Adrenal gland (tissue), 12 donors: ENCODE results near the gene CRISPLD2. TPM values are rescaled to one million over a fixed set of nuclear protein-coding genes. Genes with fewer than 3 reads are reported as not detected.

Source experiments
- DNase-seq, 7 donors: peaks; one replicate each; pipeline ENCODE4 v3.0.0-alpha.2; 2019 to 2020
- H3K27ac ChIP-seq, 5 donors: fragments of 200-600 bp; sonication (generic) in 4 of 5; 1 replicate in 3 of 5; 2 replicates in 2 of 5; pipeline versions ENCODE4 v1.5.1 to v1.8.0; 2016 to 2020; ENCODE audit warnings: mild to moderate bottlenecking in 1 of 5
- H3K27me3 ChIP-seq: fragments of 200-600 bp; 2 replicates; pipeline ENCODE4 v1.8.0; 2021
- H3K36me3 ChIP-seq, 2 donors: fragments of 200-600 bp; replicated peaks in 1 of 2; 1 replicate in 1 of 2; 2 replicates in 1 of 2; pipeline versions ENCODE4 v1.5.1 to v1.8.0; 2018 to 2022
- H3K4me1 ChIP-seq, 2 donors: fragments of 200-600 bp; replicated peaks in 1 of 2; 1 replicate in 1 of 2; 2 replicates in 1 of 2; pipeline versions ENCODE4 v1.5.1 to v1.8.0; 2018 to 2021
- H3K4me3 ChIP-seq, 4 donors: fragments of 200-600 bp; sonication (generic) in 3 of 4; one replicate each; pipeline ENCODE4 v1.5.1; 2016 to 2018
- H3K9me3 ChIP-seq, 3 donors: fragments of 200-600 bp; sonication (generic) in 1 of 3; replicated peaks in 1 of 3; 1 replicate in 2 of 3; 2 replicates in 1 of 3; pipeline versions ENCODE4 v1.5.1 to v1.8.0; 2016 to 2021
- CTCF ChIP-seq, 6 experiments: fragments of 450-650 bp in 4 of 6; fragments of 200-600 bp in 2 of 6; sonication (generic) in 1 of 6; IDR thresholded peaks; 1 replicate in 5 of 6; 2 replicates in 1 of 6; pipeline versions ENCODE4 v1.5.1 to v1.8.0; 2016 to 2021; ENCODE audit warnings: antibody characterized with exemption in 6 of 6, mild to moderate bottlenecking in 2 of 6, moderate library complexity in 1 of 6
- POLR2A ChIP-seq, 2 donors: fragments of 450-650 bp; IDR thresholded peaks; one replicate each; pipeline ENCODE4 v1.6.1; 2017; ENCODE audit warnings: antibody characterized with exemption in 2 of 2, mild to moderate bottlenecking in 2 of 2, moderate library complexity in 1 of 2
- WGBS, 4 donors: extraction: QIAGEN DNeasy Blood & Tissue Kit in 2 of 4; methylation state at CpG; one replicate each; pipeline versions ENCODE4 v1.1.5 to v1.1.7; 2013 to 2017; 5-methylcytosine and 5-hydroxymethylcytosine counted together
- intact Hi-C, 2 donors: fragments of 100-400 bp; cut with DNase I; formaldehyde crosslinking; loops; one replicate each; pipeline versions ENCODE4 v1.14.1 to v1.15.0; 2022 to 2023
- polyA plus RNA-seq, 3 donors: library from polyadenylated mRNA; stranded (reverse); fragments of 200-250 nt in 2 of 3; fragments of 350-450 nt in 1 of 3; fragmentation: Illumina TruSeq in 1 of 3; extraction: RNeasy Lipid Tissue Mini Kit (QIAGEN cat#74804) in 1 of 3; gene quantifications; one replicate each; pipeline ENCODE4 v1.2.3, GENCODE V29; 2013 to 2014
- total RNA-seq, 9 donors: library from RNA; depleted of rRNA in 4 of 9; stranded (reverse); fragments of >200 nt in 4 of 9; fragments of 120-200 nt in 1 of 9; fragmentation: NEBNext Ultra II Directional in 1 of 9; extraction: Animal tissue kit (Norgen Biotek cat#: 25700) in 1 of 9; gene quantifications; one replicate each; pipeline versions ENCODE4 v1.1.0 to v1.2.4, GENCODE V29; 2013 to 2023
- donor health status: healthy with polysubstance abuse.
- donor health status: Bipolar disorder and iron deficiency.
- donor health status: DM: yes; HTN: yes; CAD: no.
- donor health status: DM: no; HTN: no; CAD: no.
- donor health status: DM: no; HTN: no; CAD: no.
- donor health status: DM: yes; HTN: yes; CAD: no.

The CRISPLD2 gene
- total and polyA plus RNA-seq, 12 donors, result 2.1 to 362 (median 57.5) TPM

GRCh38 chr16:84843149-84844048, 23.6 kb downstream of the CRISPLD2 start:
- Histone ChIP-seq H3K27ac (peak overlapping the region in 1 of 5 donors; percentile 69), H3K9me3 (no peaks in the 10 kb centered on the region), H3K4me3 (no peak overlapping the region), H3K27me3 (no peaks in the 10 kb centered on the region), H3K36me3 (no peaks in the 10 kb centered on the region), H3K4me1 (no peaks in the 10 kb centered on the region)
- 73 to 76% (median 74%) methylated on average over 12 to 13 of the region's 13 CpGs for WGBS, 4 donors
- TF ChIP-seq POLR2A (IDR thresholded peaks at IDR 0.05) (no peak), CTCF (IDR thresholded peaks at IDR 0.05) (no peak)
- intact Hi-C loops, result loop anchor here in 1 of 2 donors (10.0 kb wide), 1 partner anchor 111 kb away; no protein-coding TSS in a partner anchor
- DNase-seq, result no peak

GRCh38 chr16:84844049-84844350, 24.2 kb downstream of the CRISPLD2 start:
- H3K36me3 ChIP-seq, result no peaks in the 10 kb centered on the region
- no peak overlapping the region for H3K4me3 ChIP-seq
- no peaks in the 10 kb centered on the region for H3K9me3 ChIP-seq
- H3K27ac ChIP-seq, result peak overlapping the region in 1 of 5 donors; percentile 69
- TF ChIP-seq POLR2A (IDR thresholded peaks at IDR 0.05) (no peak), CTCF (IDR thresholded peaks at IDR 0.05) (no peak)
- H3K27me3 ChIP-seq, result no peaks in the 10 kb centered on the region
- intact Hi-C loops, result loop anchor here in 1 of 2 donors (10.0 kb wide), 1 partner anchor 111 kb away; no protein-coding TSS in a partner anchor
- no peaks in the 10 kb centered on the region for H3K4me1 ChIP-seq
- DNase-seq, result no peak
- WGBS, 4 donors, result 60 to 71% (median 63%) methylated on average over 3 to 5 of the region's 5 CpGs

GRCh38 chr16:84844559-84845495, 25.0 kb downstream of the CRISPLD2 start:
- Histone ChIP-seq H3K4me1 (no peaks in the 10 kb centered on the region), H3K36me3 (no peaks in the 10 kb centered on the region), H3K27ac (no peak overlapping the region), H3K4me3 (no peak overlapping the region), H3K27me3 (no peaks in the 10 kb centered on the region), H3K9me3 (no peaks in the 10 kb centered on the region)
- TF ChIP-seq CTCF (IDR thresholded peaks at IDR 0.05) (no peak), POLR2A (IDR thresholded peaks at IDR 0.05) (no peak)
- 88 to 91% (median 90%) methylated on average over 26 of the region's 26 CpGs for WGBS, 4 donors
- intact Hi-C loops, result loop anchor here in 1 of 2 donors (10.0 kb wide), 1 partner anchor 110 kb away; no protein-coding TSS in a partner anchor
- DNase-seq, result no peak

- Histone ChIP-seq H3K27ac (no peak overlapping the region), H3K36me3 (no peaks in the 10 kb centered on the region), H3K4me3 (no peak overlapping the region), H3K27me3 (no peaks in the 10 kb centered on the region), H3K9me3 (no peaks in the 10 kb centered on the region), H3K4me1 (no peaks in the 10 kb centered on the region)
- TF ChIP-seq POLR2A (IDR thresholded peaks at IDR 0.05) (no peak), CTCF (IDR thresholded peaks at IDR 0.05) (no peak)
- 86 to 89% (median 87%) methylated on average over 8 to 14 of the region's 14 CpGs for WGBS, 4 donors
- intact Hi-C loops, result loop anchor here in 1 of 2 donors (10.0 kb wide), 1 partner anchor 109 kb away; no protein-coding TSS in a partner anchor
- DNase-seq, result no peak
Measured at GRCh38 chr16:84845496-84846002, 25.8 kb downstream of the CRISPLD2 start.
